Spleen (tissue), 11 donors: ENCODE results near the gene SORCS3. TPM values are rescaled to one million over a fixed set of nuclear protein-coding genes. Genes with fewer than 3 reads are reported as not detected.

ENCODE experiments used
- DNase-seq: peaks from one replicate; pipeline ENCODE4 v3.0.0-alpha.2; 2020
- H3K27ac ChIP-seq, 8 donors: fragments of 200-600 bp; sonication (generic) in 7 of 8; 1 replicate in 4 of 8; 2 replicates in 4 of 8; pipeline versions ENCODE4 v1.5.0 to v1.8.0; 2016 to 2021; ENCODE audit warnings: inconsistent platforms in 4 of 8, mild to moderate bottlenecking in 4 of 8, moderate library complexity in 1 of 8
- H3K27me3 ChIP-seq, 7 donors: fragments of 200-600 bp; sonication (generic) in 6 of 7; replicated peaks in 1 of 7; 1 replicate in 4 of 7; 2 replicates in 3 of 7; pipeline versions ENCODE4 v1.5.0 to v1.8.0; 2016 to 2021; ENCODE audit warnings: inconsistent platforms in 3 of 7, mild to moderate bottlenecking in 1 of 7
- H3K36me3 ChIP-seq, 6 donors: fragments of 200-600 bp; sonication (generic) in 5 of 6; 1 replicate in 4 of 6; 2 replicates in 2 of 6; pipeline versions ENCODE4 v1.5.0 to v1.8.0; 2016 to 2021; ENCODE audit warnings: inconsistent platforms in 2 of 6
- H3K4me1 ChIP-seq, 6 donors: fragments of 200-600 bp; sonication (generic) in 5 of 6; 1 replicate in 3 of 6; 2 replicates in 3 of 6; pipeline versions ENCODE4 v1.5.0 to v1.8.0; 2016 to 2021; ENCODE audit warnings: inconsistent platforms in 3 of 6
- H3K4me3 ChIP-seq, 8 donors: fragments of 200-600 bp; sonication (generic) in 7 of 8; 1 replicate in 4 of 8; 2 replicates in 4 of 8; pipeline versions ENCODE4 v1.5.0 to v1.8.0; 2016 to 2021; ENCODE audit warnings: inconsistent platforms in 4 of 8, mild to moderate bottlenecking in 4 of 8, moderate library complexity in 2 of 8
- H3K9me3 ChIP-seq, 8 donors: fragments of 200-600 bp; sonication (generic) in 7 of 8; 1 replicate in 4 of 8; 2 replicates in 4 of 8; pipeline versions ENCODE4 v1.5.0 to v1.8.0; 2016 to 2021; ENCODE audit warnings: inconsistent platforms in 4 of 8
- CTCF ChIP-seq, 11 experiments: fragments of 200-600 bp in 7 of 11; fragments of 450-650 bp in 4 of 11; sonication (generic) in 4 of 11; IDR thresholded peaks in 8 of 11; conservative IDR thresholded peaks in 3 of 11; 1 replicate in 7 of 11; 2 replicates in 4 of 11; pipeline versions ENCODE4 v1.4.0 to v1.8.0; 2016 to 2021; ENCODE audit warnings: antibody characterized with exemption in 11 of 11, inconsistent platforms in 4 of 11, mild to moderate bottlenecking in 1 of 11
- POLR2A ChIP-seq, 3 donors: fragments of 450-650 bp; IDR thresholded peaks; one replicate each; pipeline ENCODE4 v1.5.1; 2017; ENCODE audit warnings: antibody characterized with exemption in 3 of 3, mild to moderate bottlenecking in 1 of 3
- POLR2AphosphoS5 ChIP-seq, 3 donors: sonication (generic); formaldehyde crosslinking; IDR thresholded peaks; one replicate each; pipeline ENCODE4 v1.5.1; 2017; ENCODE audit warnings: antibody characterized with exemption in 3 of 3
- WGBS, 5 donors: extraction: QIAGEN DNeasy Blood & Tissue Kit in 3 of 5; methylation state at CpG; one replicate each; pipeline versions ENCODE4 v1.1.5 to v1.1.7; 2013 to 2018; 5-methylcytosine and 5-hydroxymethylcytosine counted together
- intact Hi-C: fragments of 100-400 bp; cut with DNase I; formaldehyde crosslinking; loops from one replicate; pipeline ENCODE4 v1.15.0; 2023; ENCODE audit warnings: low total_unique reads
- polyA plus RNA-seq, 3 donors: library from polyadenylated mRNA; stranded (reverse); fragments of 200-250 nt; gene quantifications; one replicate each; pipeline ENCODE4 v1.2.1, GENCODE V29; 2013
- total RNA-seq, 7 donors: library from RNA; depleted of rRNA in 3 of 7; stranded (reverse); fragments of >200 nt in 3 of 7; fragmentation: NEBNext Ultra II Directional in 4 of 7; extraction: Animal tissue kit (Norgen Biotek cat#: 25700) in 4 of 7; gene quantifications; one replicate each; pipeline versions ENCODE4 v1.1.0 to v1.2.1, GENCODE V29; 2016 to 2021
- donor health status: healthy with polysubstance abuse.
- donor health status: DM: no; HTN: no; CAD: no; lungs with moderate emphysema.
- donor health status: DM: no; HTN: no; CAD: no.
- donor health status: Bipolar disorder and iron deficiency.
- donor health status: healthy.
- donor health status: DM: no; HTN: no; CAD: no.
- donor health status: DM: yes; HTN: yes; CAD: no.

Gene SORCS3
- total and polyA plus RNA-seq, 10 donors = 0.03 to 0.06 TPM; not detected in 8

GRCh38 chr10:105241254-105241653, 600.2 kb downstream of the SORCS3 start:
- peaks cover 0 to 9% (median 0%) of the 10 kb centered on the region in 8 donors for H3K9me3 ChIP-seq
- no peak for TF ChIP-seq POLR2A (IDR thresholded peaks at IDR 0.05)
- TF ChIP-seq CTCF (IDR thresholded peaks at IDR 0.05 in 8 of 11, conservative IDR thresholded peaks at IDR 0.05 in 3 of 11) = no peak
- TF ChIP-seq POLR2AphosphoS5 (IDR thresholded peaks at IDR 0.05) = no peak
- intact Hi-C loops = no loop called here
- no peak overlapping the region for H3K4me3 ChIP-seq
- no peaks in the 10 kb centered on the region for H3K4me1 ChIP-seq
- no peak overlapping the region for H3K27ac ChIP-seq
- H3K27me3 ChIP-seq = no peaks in the 10 kb centered on the region
- 85 to 93% (median 91%) methylated on average over 4 to 5 of the region's 5 CpGs for WGBS, 5 donors
- H3K36me3 ChIP-seq = no peaks in the 10 kb centered on the region
- DNase-seq = no peak

GRCh38 chr10:105243381-105243780, 602.3 kb downstream of the SORCS3 start:
- peaks cover 0 to 9% (median 0%) of the 10 kb centered on the region in 8 donors for H3K9me3 ChIP-seq
- no peaks in the 10 kb centered on the region for H3K27me3 ChIP-seq
- DNase-seq = no peak
- no peak for TF ChIP-seq POLR2AphosphoS5 (IDR thresholded peaks at IDR 0.05)
- TF ChIP-seq POLR2A (IDR thresholded peaks at IDR 0.05) = no peak
- TF ChIP-seq CTCF (IDR thresholded peaks at IDR 0.05 in 8 of 11, conservative IDR thresholded peaks at IDR 0.05 in 3 of 11) = no peak
- H3K36me3 ChIP-seq = no peaks in the 10 kb centered on the region
- 55 to 77% (median 57%) methylated on average over 2 of the region's 2 CpGs for WGBS, 5 donors
- H3K4me3 ChIP-seq = no peak overlapping the region
- no peak overlapping the region for H3K27ac ChIP-seq
- intact Hi-C loops = no loop called here
- H3K4me1 ChIP-seq = no peaks in the 10 kb centered on the region

DNA sequence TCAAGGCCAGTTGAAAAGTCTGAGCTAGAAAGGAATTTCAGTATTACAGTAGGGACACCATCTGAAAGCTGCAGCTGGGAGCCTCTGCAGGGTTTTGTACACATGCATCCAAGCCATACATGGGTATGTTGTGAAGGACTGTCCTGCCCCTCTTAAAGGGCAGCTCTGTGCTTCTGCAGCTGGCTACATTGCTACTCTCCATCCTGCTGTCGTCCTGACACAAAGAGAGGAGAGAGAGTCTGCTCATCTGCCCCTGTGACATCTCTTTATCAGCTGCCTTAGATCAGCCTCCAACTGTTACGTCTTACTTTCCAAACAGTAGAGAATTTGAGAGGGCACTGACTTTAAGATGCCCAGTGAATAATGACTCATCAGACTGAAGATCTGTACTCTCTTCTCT, 602.7 kb downstream of the SORCS3 start:
- 35 to 50% (median 43%) methylated on average over 2 of the region's 2 CpGs for WGBS, 5 donors
- Histone ChIP-seq H3K27me3 (no peaks in the 10 kb centered on the region), H3K9me3 (peaks cover 0 to 9% (median 0%) of the 10 kb centered on the region in 8 donors), H3K36me3 (no peaks in the 10 kb centered on the region), H3K4me1 (no peaks in the 10 kb centered on the region), H3K27ac (no peak overlapping the region), H3K4me3 (no peak overlapping the region)
- no peak for TF ChIP-seq POLR2A (IDR thresholded peaks at IDR 0.05)
- no peak for TF ChIP-seq POLR2AphosphoS5 (IDR thresholded peaks at IDR 0.05)
- TF ChIP-seq CTCF (IDR thresholded peaks at IDR 0.05 in 8 of 11, conservative IDR thresholded peaks at IDR 0.05 in 3 of 11) = no peak
- no peak for DNase-seq
- intact Hi-C loops = no loop called here

DNA sequence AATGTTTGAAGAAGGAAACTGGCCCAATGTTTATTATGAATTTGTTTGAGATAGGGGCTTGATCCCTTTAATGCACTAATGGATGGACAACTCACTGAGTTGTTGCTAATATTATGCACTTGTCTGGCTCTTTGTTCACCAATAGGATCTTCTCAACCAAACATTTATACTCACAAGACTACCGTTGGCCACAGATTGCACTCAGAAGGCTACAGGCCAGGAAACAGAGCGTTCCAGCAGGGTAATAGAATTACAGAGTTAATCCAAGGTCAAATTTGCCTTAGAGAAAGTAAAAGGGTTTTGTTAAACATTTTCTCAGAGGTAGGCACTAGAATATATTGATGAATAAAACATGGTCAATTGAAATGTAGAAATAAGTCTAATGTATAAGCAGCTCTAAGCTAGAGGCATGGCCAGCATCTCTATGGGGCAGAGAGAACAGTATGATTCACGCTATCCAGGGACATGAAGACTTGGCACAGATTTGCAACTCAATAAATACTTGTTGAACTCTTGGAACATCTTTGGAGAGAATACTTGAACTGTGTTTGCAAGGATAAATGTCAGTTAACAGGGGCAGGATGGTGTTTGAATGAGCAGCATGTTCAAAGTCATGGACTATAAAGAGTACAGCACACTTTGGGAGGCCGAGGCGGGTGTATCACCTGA, 606.9 kb downstream of the SORCS3 start:
- DNase-seq = no peak
- H3K9me3 ChIP-seq = no peaks in the 10 kb centered on the region
- TF ChIP-seq POLR2AphosphoS5 (IDR thresholded peaks at IDR 0.05) (no peak), CTCF (IDR thresholded peaks at IDR 0.05 in 8 of 11, conservative IDR thresholded peaks at IDR 0.05 in 3 of 11) (no peak), POLR2A (IDR thresholded peaks at IDR 0.05) (no peak)
- intact Hi-C loops = no loop called here
- H3K4me1 ChIP-seq = no peaks in the 10 kb centered on the region
- no peak overlapping the region for H3K27ac ChIP-seq
- H3K27me3 ChIP-seq = no peaks in the 10 kb centered on the region
- H3K36me3 ChIP-seq = no peaks in the 10 kb centered on the region
- 75 to 87% (median 79%) methylated on average over 5 of the region's 5 CpGs for WGBS, 5 donors
- no peak overlapping the region for H3K4me3 ChIP-seq
